HepG2 (cell line): ENCODE results near the gene TSPAN18. TPM values are rescaled to one million over a fixed set of nuclear protein-coding genes. Genes with fewer than 3 reads are reported as not detected.

Experiments used
- ATAC-seq: fragments of 200-7000 bp; cut with Tn5 transposase; 3 replicates; pipeline ENCODE4 v1.9.1; 2020; ENCODE audit warnings: mild to moderate bottlenecking, moderate library complexity
- BruUV-seq: library from RNA; stranded (reverse); fragments of 400-500 nt; replicated peaks from 2 replicates; lab custom pipeline; 2021; lab: Mats Ljungman, UMichigan
- CTCF ChIA-PET: fragments of 300-600 bp; formaldehyde crosslinking; extraction: SDS; loops from one replicate; lab custom pipeline; 2021; ENCODE audit warnings: low total read pairs, inconsistent platforms, low intra/inter-chr PET ratio; lab: Yijun Ruan, JAX
- POLR2A ChIA-PET: fragments of 350-600 bp; sonication (Branson Sonifier 250); formaldehyde crosslinking; loops from one replicate; lab custom pipeline; 2020; ENCODE audit warnings: antibody characterized with exemption, inconsistent platforms; lab: Yijun Ruan, JAX
- DNase-seq: peaks from one replicate; pipeline ENCODE4 v3.0.0-alpha.2; 2015; ENCODE audit warnings: low spot score
- FAIRE-seq: peaks from 3 replicates; lab custom pipeline; 2011; peaks lifted over from hg19 to GRCh38; lab: Jason Lieb, UNC
- H2AFZ ChIP-seq: one replicate; pipeline ENCODE4 v1.6.1; 2011; ENCODE audit warnings: low read length, inconsistent platforms
- H3K27ac ChIP-seq: fragments of 300-600 bp; 3 replicates; pipeline ENCODE4 v1.8.0; 2011; ENCODE audit warnings: mixed run types, mild to moderate bottlenecking, mixed read lengths, low read length, inconsistent platforms; ENCODE audit not compliant: insufficient read depth; ENCODE audit errors: extremely low read length
- H3K27me3 ChIP-seq, 2 experiments: fragments of 200-600 bp in 1 of 2; 2 replicates in 1 of 2; 3 replicates in 1 of 2; pipeline versions ENCODE4 v1.6.0 to v1.8.0; 2011; ENCODE audit warnings: low read length in 2 of 2, mild to moderate bottlenecking in 2 of 2, moderate library complexity in 2 of 2, inconsistent platforms in 1 of 2; ENCODE audit not compliant: insufficient read depth in 2 of 2, control insufficient read depth in 1 of 2
- H3K36me3 ChIP-seq, 2 experiments: fragments of 200-600 bp in 1 of 2; replicated peaks in 1 of 2; 2 replicates in 1 of 2; 3 replicates in 1 of 2; pipeline versions ENCODE4 v1.5.1 to v1.8.0; 2011; ENCODE audit warnings: low read length in 2 of 2, inconsistent platforms in 1 of 2; ENCODE audit not compliant: insufficient read depth in 2 of 2, control insufficient read depth in 1 of 2
- H3K4me1 ChIP-seq: 2 replicates; pipeline ENCODE4 v1.5.1; 2012; ENCODE audit warnings: low read length, inconsistent platforms; ENCODE audit not compliant: insufficient read depth
- H3K4me2 ChIP-seq: 2 replicates; pipeline ENCODE4 v1.6.0; 2011; ENCODE audit warnings: low read depth, low read length, inconsistent platforms
- H3K4me3 ChIP-seq, 3 experiments: fragments of 200-600 bp in 1 of 3; sonication (generic), shearing (Covaris generic) in 1 of 3; replicated peaks in 1 of 3; 2 replicates each; pipeline ENCODE4 v1.5.1; 2011 to 2016; ENCODE audit warnings: low read length in 3 of 3, inconsistent platforms in 2 of 3, low read depth in 2 of 3, mild to moderate bottlenecking in 2 of 3, control low read depth in 1 of 3, mixed read lengths in 1 of 3; ENCODE audit not compliant: insufficient read depth in 1 of 3
- H3K79me2 ChIP-seq: one replicate; pipeline ENCODE4 v1.6.1; 2011; ENCODE audit warnings: low read length, inconsistent platforms; ENCODE audit not compliant: insufficient read depth
- H3K9ac ChIP-seq: 2 replicates; pipeline ENCODE4 v1.6.0; 2011; ENCODE audit warnings: mild to moderate bottlenecking, low read depth, low read length, inconsistent platforms; ENCODE audit not compliant: insufficient read depth
- H3K9me3 ChIP-seq: 2 replicates; pipeline ENCODE4 v1.5.1; 2012; ENCODE audit warnings: mild to moderate bottlenecking, low read length
- H4K20me1 ChIP-seq: 2 replicates; pipeline ENCODE4 v1.6.0; 2011; ENCODE audit warnings: inconsistent platforms, mild to moderate bottlenecking, low read length, moderate library complexity; ENCODE audit not compliant: insufficient read depth
- RELA ChIP-seq: sonication (generic); formaldehyde crosslinking; IDR thresholded peaks from 2 replicates; pipeline ENCODE4 v1.4.0; 2020; ENCODE audit warnings: missing genetic modification reagents
- ZNF280D ChIP-seq: sonication (generic); formaldehyde crosslinking; IDR thresholded peaks from 2 replicates; pipeline ENCODE4 v1.5.1; 2020; ENCODE audit warnings: mild to moderate bottlenecking, missing genetic modification reagents
- ZNF629 ChIP-seq: sonication (generic); formaldehyde crosslinking; conservative IDR thresholded peaks from 2 replicates; pipeline ENCODE4 v1.5.0; 2020; ENCODE audit warnings: missing genetic modification reagents
- WGBS: methylation state at CpG from one replicate; pipeline ENCODE4 v1.1.6; 2017; ENCODE audit warnings: low lambda C conversion rate; 5-methylcytosine and 5-hydroxymethylcytosine counted together
- in situ Hi-C: cut with HindIII; loops from 2 replicates; pipeline ENCODE4 v1.10.0; 2017; ENCODE audit warnings: low pct_unique_long_range_greater_than_20kb; ENCODE audit not compliant: extremely low pct_ligation_motif_present
- intact Hi-C: fragments of 100-400 bp; cut with micrococcal nuclease; formaldehyde crosslinking; loops from one replicate; pipeline ENCODE4 v1.10.0; 2022; ENCODE audit not compliant: unreplicated experiment
- polyA plus RNA-seq, 8 experiments: library from polyadenylated mRNA; depleted of rRNA in 3 of 8; stranded (reverse) in 7 of 8; unstranded in 1 of 8; fragments of >200 nt; fragmentation: Illumina TruSeq in 4 of 8; extraction: Trizol in 4 of 8; gene quantifications; 2 replicates each; pipeline versions ENCODE4 v1.2.1 to v1.2.3, GENCODE V29; 2011 to 2016; ENCODE audit warnings: low read depth in 4 of 8, missing spikeins in 1 of 8, mixed read lengths in 1 of 8; ENCODE audit not compliant: insufficient read depth in 1 of 8
- total RNA-seq, 5 experiments: library from RNA; depleted of rRNA; stranded (reverse); fragments of >200 nt; fragmentation: Illumina TruSeq; extraction: Trizol; gene quantifications; 2 replicates each; pipeline ENCODE4 v1.2.3, GENCODE V29; 2016; ENCODE audit warnings: low read depth in 1 of 5

TSPAN18 gene
- total and polyA plus RNA-seq, 2 of the 13 experiments (the other 11 are each of a cell fraction or from before 2014, with no cell fraction given) = not detected

GRCh38 chr11:44873537-44873936 lies 146.8 kb downstream of the TSPAN18 start:
- H3K27ac ChIP-seq = no peak overlapping the region
- H3K9me3 ChIP-seq = no peaks in the 10 kb centered on the region
- intact Hi-C loops (no loop called here), in situ Hi-C loops (no loop called here)
- H3K9ac ChIP-seq = no peak overlapping the region
- no CpG with 5 or more reads among the region's 1 CpG for WGBS
- no peak overlapping the region for H3K4me3 ChIP-seq
- BruUV-seq = no TSS peak
- ATAC-seq = no peak
- no peak for DNase-seq
- H3K4me2 ChIP-seq = no peak overlapping the region
- H3K4me1 ChIP-seq = no peaks in the 10 kb centered on the region
- H2AFZ ChIP-seq = no peak overlapping the region
- no peaks in the 10 kb centered on the region for H3K36me3 ChIP-seq
- POLR2A ChIA-PET = no interaction called here
- TF ChIP-seq ZNF280D (CRISPR knock-in tag) = no peak
- TF ChIP-seq, all 625 proteins: peak for 0
- FAIRE-seq = no peak
- CTCF ChIA-PET = no interaction called here
- peaks cover 0 to 12% of the 10 kb centered on the region in 2 experiments; a peak in 1 of 5 replicates for H3K27me3 ChIP-seq
- no peaks in the 10 kb centered on the region for H3K79me2 ChIP-seq
- no peaks in the 10 kb centered on the region for H4K20me1 ChIP-seq

GRCh38 chr11:44874284-44874683 lies 147.5 kb downstream of the TSPAN18 start:
- FAIRE-seq = no peak
- WGBS = 27% methylated on average over 3 of the region's 3 CpGs

More at GRCh38 chr11:44874284-44874683, 147.5 kb downstream of the TSPAN18 start:
- intact Hi-C loops = no loop called here
- TF ChIP-seq RELA (CRISPR knock-in tag) (no peak), ZNF629 (CRISPR knock-in tag) (peak; percentile 64; the same call in 1 of the 2 replicates)
- H4K20me1 ChIP-seq = no peaks in the 10 kb centered on the region
- ChIA-PET CTCF (no interaction called here), POLR2A (no interaction called here)
- no peaks in the 10 kb centered on the region for H3K4me1 ChIP-seq
- H3K4me2 ChIP-seq = no peak overlapping the region
- no peak overlapping the region for H3K4me3 ChIP-seq
- no peak for ATAC-seq
- in situ Hi-C loops = no loop called here
- peaks cover 0 to 12% of the 10 kb centered on the region in 2 experiments; a peak in 1 of 5 replicates for H3K27me3 ChIP-seq
- H3K36me3 ChIP-seq = no peaks in the 10 kb centered on the region
- no peaks in the 10 kb centered on the region for H3K9me3 ChIP-seq
- DNase-seq = no peak
- H3K9ac ChIP-seq = no peak overlapping the region
- BruUV-seq = no TSS peak
- no peak overlapping the region for H2AFZ ChIP-seq
- H3K79me2 ChIP-seq = no peaks in the 10 kb centered on the region
- H3K27ac ChIP-seq = no peak overlapping the region
